NB4 (cell line): ENCODE measurements around the gene NTN3.

Experiments used
- DNase-seq: peaks from one replicate; pipeline ENCODE4 v3.0.0; 2010; ENCODE audit warnings: low read depth
- H3K4me3 ChIP-seq: one replicate; pipeline ENCODE4 v1.5.1; 2011; ENCODE audit warnings: mild to moderate bottlenecking, low read depth, low read length, moderate library complexity
- MYC ChIP-seq: IDR thresholded peaks from 2 replicates; pipeline ENCODE4 v1.6.1; 2011; ENCODE audit warnings: low read depth, low read length
- POLR2A ChIP-seq: IDR thresholded peaks from 2 replicates; pipeline ENCODE4 v1.6.1; 2011; ENCODE audit warnings: mild to moderate bottlenecking; ENCODE audit not compliant: insufficient read length; ENCODE audit errors: extremely low read depth
- TF ChIP-seq, protein P1 (sequence below): IDR thresholded peaks from 2 replicates; pipeline ENCODE4 v1.6.1; 2011; ENCODE audit warnings: low read depth, low read length
- TF ChIP-seq, protein P2 (sequence below): IDR thresholded peaks from one replicate; pipeline ENCODE4 v1.5.1; 2012; ENCODE audit warnings: low read depth, low read length

NTN3 gene

DNA sequence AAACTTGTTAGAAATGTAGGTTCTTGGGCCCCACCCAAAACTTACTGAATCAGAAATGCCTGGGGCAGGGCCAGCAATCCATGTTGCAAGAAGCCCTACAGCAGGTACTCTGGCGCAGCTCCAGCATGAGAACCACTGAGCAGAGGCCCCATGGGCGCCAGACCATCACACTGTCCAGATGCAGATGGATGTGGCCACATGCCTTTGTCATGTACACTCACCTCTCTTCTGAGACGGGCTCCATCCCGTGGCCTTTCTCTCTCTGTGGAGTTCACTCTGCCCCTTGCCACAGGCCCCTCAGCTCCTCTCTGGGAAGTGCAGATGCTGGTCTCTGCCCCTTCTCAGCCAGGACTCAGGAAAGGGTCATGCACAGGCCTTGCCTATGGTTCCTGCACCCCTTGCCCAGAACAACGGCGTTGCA is 44.1 kb upstream of the NTN3 start:
- TF ChIP-seq POLR2A: no peak
- TF ChIP-seq MYC: no peak
- TF ChIP-seq, protein P1, sequence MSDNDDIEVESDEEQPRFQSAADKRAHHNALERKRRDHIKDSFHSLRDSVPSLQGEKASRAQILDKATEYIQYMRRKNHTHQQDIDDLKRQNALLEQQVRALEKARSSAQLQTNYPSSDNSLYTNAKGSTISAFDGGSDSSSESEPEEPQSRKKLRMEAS: no peak
- TF ChIP-seq, protein P2, sequence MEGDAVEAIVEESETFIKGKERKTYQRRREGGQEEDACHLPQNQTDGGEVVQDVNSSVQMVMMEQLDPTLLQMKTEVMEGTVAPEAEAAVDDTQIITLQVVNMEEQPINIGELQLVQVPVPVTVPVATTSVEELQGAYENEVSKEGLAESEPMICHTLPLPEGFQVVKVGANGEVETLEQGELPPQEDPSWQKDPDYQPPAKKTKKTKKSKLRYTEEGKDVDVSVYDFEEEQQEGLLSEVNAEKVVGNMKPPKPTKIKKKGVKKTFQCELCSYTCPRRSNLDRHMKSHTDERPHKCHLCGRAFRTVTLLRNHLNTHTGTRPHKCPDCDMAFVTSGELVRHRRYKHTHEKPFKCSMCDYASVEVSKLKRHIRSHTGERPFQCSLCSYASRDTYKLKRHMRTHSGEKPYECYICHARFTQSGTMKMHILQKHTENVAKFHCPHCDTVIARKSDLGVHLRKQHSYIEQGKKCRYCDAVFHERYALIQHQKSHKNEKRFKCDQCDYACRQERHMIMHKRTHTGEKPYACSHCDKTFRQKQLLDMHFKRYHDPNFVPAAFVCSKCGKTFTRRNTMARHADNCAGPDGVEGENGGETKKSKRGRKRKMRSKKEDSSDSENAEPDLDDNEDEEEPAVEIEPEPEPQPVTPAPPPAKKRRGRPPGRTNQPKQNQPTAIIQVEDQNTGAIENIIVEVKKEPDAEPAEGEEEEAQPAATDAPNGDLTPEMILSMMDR: no peak
- no peak for DNase-seq
- H3K4me3 ChIP-seq: no peak overlapping the region

DNA sequence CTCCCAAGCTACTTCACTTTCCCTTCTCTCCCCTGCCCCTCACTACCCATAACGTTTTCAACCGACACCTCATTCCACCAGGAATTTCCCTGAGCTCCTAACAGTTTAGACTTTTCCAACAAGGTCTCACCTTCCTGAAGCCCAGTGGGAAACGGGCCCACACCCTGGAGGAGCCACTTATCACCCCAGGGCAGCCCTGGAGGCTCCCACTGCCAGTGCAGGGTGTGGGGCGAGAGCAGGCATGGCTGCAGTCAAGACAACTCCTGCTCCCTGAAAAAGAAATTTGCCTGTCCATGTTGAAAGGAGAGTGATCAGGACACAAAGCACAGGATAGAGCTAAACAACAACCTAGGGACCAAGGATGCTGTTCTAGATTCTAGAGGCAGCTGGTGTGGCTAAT is 43.6 kb upstream of the NTN3 start:
- TF ChIP-seq, protein P1: no peak
- TF ChIP-seq MYC: no peak
- TF ChIP-seq, protein P2: no peak
- TF ChIP-seq POLR2A: no peak
- no peak for DNase-seq
- no peak overlapping the region for H3K4me3 ChIP-seq

DNA sequence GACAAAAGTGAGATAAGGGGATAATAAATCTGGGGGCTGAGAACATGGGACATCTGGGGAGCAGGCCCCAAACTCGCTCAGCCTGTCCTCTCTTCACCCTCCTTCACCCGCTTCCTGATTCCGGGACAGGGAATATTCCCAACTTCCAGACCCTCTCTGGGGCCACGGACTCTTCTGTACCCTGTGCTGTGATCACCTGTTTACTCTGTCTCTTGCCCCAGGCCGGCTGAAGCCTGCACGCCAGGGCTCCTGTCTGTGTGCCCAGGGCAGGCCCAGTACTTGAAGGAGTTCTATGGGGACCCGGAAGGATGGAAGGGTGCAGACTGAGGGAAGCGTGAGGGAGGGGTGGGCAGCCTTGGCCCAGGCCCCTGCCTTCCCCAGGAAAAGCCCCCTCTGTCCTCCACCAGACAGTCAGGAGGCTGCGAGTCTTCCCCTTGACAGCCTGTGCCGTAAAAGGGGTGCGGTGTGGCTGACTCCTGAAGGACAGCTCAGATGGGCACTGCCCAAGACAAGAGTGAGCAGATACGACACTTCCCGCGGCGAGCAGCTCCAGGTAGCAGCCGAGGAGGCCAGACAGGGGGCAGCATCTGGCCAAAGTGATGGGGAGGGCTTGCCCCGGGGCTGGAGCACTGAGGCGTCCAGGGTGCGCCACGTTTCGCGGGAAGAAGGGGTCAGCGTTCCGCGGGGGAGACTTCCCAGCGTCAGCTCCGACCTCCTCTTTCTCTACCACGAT is 42.9 kb upstream of the NTN3 start:
- H3K4me3 ChIP-seq: peak overlapping the region; percentile 54
- DNase-seq: peak; percentile 47
- TF ChIP-seq, protein P2: no peak
- TF ChIP-seq MYC (no peak), POLR2A (no peak)
- TF ChIP-seq, protein P1: no peak

DNA sequence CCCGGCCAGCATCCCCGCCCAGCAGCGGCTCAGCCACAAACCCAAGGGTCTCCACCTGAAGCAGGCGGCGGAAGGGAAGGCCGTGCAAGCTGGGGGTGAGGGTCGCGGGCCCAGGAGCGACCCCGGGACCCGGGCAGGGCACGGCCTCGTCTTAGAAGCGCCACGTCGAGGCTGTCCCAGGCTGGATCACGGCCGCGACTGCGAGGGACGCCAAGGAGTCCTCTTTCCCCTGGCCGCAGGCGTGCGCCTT is 42.4 kb upstream of the NTN3 start:
- TF ChIP-seq POLR2A: no peak
- no peak for TF ChIP-seq MYC
- TF ChIP-seq, protein P2: no peak
- TF ChIP-seq, protein P1: no peak
- no peak for DNase-seq
- H3K4me3 ChIP-seq: peak overlapping the region; percentile 54

DNA sequence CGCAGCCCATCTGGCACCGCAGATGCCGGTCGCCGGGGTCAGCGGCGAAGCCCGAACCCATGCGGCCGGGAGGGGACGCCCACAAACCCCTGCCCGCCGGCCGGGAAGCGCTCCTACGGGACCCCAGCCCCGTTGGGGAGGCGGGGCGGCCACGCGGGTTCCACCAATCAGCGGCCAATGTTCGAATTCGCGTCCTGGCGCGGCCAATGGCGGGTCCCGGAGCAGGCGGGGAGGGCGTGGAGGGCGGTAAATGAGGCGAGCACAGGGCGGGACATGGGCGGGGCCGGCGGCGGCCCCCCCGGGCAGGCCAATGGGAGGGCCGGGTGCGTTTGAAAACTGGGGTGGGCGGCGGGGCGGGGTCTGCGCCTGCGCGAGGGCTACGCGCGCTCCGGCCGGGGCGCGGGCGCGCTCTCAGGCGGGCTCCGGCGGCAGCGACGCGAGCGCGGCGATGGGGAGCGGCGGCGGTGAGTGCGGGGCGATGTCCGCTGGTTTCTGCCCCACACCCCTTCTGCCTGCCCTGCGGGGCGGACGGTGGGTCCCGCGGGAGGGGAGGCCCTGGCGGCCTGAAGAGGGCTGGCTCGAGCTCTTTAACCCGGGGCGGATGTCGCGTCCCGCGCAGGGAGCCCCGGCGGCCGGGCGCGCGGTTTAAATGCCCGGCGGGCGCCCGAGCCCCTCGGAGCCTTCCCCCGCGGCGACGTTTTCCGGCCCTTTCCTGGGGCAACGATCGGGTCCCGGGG is 41.9 kb upstream of the NTN3 start, which contains the start of gene CCNF:
CCNF (plus strand) TSS at position 414 of the 737 bp plus-strand sequence; CDS start at position 449, 35 bp downstream.
- peak within 1 kb of the TSS; percentile 90 for H3K4me3 ChIP-seq
- TF ChIP-seq MYC (peak; percentile 48), POLR2A (peak; percentile 73)
- TF ChIP-seq, protein P1: peak; percentile 67; the same call in 1 of the 2 replicates
- TF ChIP-seq, protein P2: no peak
- peak; percentile 95 for DNase-seq
